ENCODE measurements around the gene CHD9.
"Not testable (repeated sequence)": the region's sequence is repeated elsewhere in the genome, so short reads cannot be mapped to it uniquely, and the experiment has no call there.

The CHD9 gene

GRCh38 chr16:53262645-53263044 is 207.9 kb downstream of the CHD9 start:
- DNase-seq: no peak

- no peak for DNase-seq
These were observed 211.4 kb downstream of the CHD9 start for GRCh38 chr16:53266156-53266555.

GRCh38 chr16:53278498-53278897 is 223.7 kb downstream of the CHD9 start:
- DNase-seq: not testable (repeated sequence)

GRCh38 chr16:53281280-53281679 is 226.5 kb downstream of the CHD9 start:
- no peak for DNase-seq

GRCh38 chr16:53281859-53282258 is 227.1 kb downstream of the CHD9 start:
- no peak for DNase-seq

GRCh38 chr16:53282328-53282727 is 227.5 kb downstream of the CHD9 start:
- no peak for DNase-seq

GRCh38 chr16:53282975-53283946 is 228.5 kb downstream of the CHD9 start:
- no peak for DNase-seq

- no peak for DNase-seq
These were observed 230.4 kb downstream of the CHD9 start for GRCh38 chr16:53285236-53285635.

- DNase-seq: no peak
These were observed 235.7 kb downstream of the CHD9 start for GRCh38 chr16:53290520-53290919.

GRCh38 chr16:53291757-53292392 is 237.1 kb downstream of the CHD9 start:
- no peak for DNase-seq

GRCh38 chr16:53297477-53297876 is 242.7 kb downstream of the CHD9 start:
- no peak for DNase-seq

GRCh38 chr16:53304334-53304733 is 249.5 kb downstream of the CHD9 start:
- DNase-seq: no peak

- no peak for DNase-seq
These were observed 251.0 kb downstream of the CHD9 start for GRCh38 chr16:53305743-53306142.

GRCh38 chr16:53309457-53309856 is 254.7 kb downstream of the CHD9 start:
- no peak for DNase-seq

GRCh38 chr16:53320992-53321391 is 266.2 kb downstream of the CHD9 start:
- DNase-seq: no peak

GRCh38 chr16:53323924-53324323 is 269.1 kb downstream of the CHD9 start:
- DNase-seq: no peak

- DNase-seq: not testable (repeated sequence)
These were observed 276.2 kb downstream of the CHD9 start for GRCh38 chr16:53330991-53331390.

- no peak for DNase-seq
These were observed 279.8 kb downstream of the CHD9 start for GRCh38 chr16:53334581-53334980.

GRCh38 chr16:53337294-53337693 is 282.5 kb downstream of the CHD9 start:
- DNase-seq: no peak

GRCh38 chr16:53341792-53342191 is 287.0 kb downstream of the CHD9 start:
- no peak for DNase-seq

GRCh38 chr16:53355064-53355463 is 300.3 kb downstream of the CHD9 start:
- no peak for DNase-seq

- DNase-seq: no peak
These were observed 301.9 kb downstream of the CHD9 start for GRCh38 chr16:53356478-53357207.
